HG03432 (cell line): ENCODE measurements around the gene SPOCK1.

Experiments
- ATAC-seq: cut with Tn5 transposase; IDR thresholded peaks from one replicate; pipeline ENCODE4 v1.9.1; 2021; ENCODE audit warnings: mild to moderate bottlenecking, moderate library complexity; ENCODE audit not compliant: unreplicated experiment

The SPOCK1 gene

DNA sequence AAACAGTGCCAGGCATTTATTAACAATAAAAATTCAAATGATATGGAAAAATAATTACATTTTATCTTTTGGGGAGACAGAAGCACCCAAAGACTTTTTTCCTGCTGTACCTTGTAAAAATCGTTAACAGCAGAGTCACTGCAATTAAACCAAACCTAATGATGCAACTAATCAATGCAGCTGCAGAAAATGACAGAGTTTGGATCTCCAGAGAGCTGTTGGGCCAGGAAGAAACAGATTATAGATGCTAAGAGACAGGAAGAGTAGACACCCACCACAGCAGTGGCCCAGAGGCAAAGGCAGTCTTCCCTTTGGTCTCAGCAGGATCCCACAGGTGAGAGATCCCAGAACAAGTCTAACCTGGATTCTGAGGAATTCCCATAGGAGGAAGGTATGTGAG is 53.0 kb downstream of the SPOCK1 start:
- ATAC-seq = no peak

DNA sequence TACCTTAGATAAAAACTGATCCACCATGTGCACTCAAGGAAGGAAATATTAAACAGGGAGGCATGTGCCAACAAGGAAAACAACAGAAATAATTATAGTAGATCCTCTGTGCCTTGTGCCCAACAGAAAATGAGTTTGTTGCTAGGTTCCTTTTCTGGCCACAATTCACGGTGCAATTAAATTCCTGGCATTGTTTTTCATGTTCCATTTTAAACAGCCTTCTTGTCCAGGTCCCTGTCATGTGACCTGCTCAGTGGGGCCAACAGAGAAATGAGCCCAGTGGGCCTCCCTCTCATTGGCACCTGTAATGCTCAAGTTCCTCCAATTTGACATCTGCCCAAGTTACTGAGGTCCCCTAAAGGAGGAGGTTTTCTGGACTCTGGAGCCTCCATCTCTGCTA is 56.5 kb downstream of the SPOCK1 start:
- no peak for ATAC-seq

DNA sequence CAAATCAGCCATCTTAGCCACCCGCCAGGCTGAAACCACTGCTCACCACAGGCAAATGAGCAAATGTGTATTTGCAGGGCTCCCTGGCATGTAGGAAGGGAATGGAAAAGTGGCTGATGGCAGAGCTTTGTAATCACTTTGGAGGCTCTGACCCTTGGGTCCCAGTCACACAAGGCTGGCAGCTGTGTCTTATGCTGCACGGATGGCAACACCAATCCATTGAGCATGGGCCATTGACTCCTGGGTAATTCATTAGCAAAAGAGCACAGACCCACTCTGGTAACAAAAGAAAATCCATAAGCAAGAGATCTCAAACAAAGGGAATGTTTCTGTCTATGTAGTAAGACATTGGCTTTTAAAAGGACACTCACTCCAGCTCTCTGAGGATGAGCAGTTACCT is 57.6 kb downstream of the SPOCK1 start:
- no peak for ATAC-seq

DNA sequence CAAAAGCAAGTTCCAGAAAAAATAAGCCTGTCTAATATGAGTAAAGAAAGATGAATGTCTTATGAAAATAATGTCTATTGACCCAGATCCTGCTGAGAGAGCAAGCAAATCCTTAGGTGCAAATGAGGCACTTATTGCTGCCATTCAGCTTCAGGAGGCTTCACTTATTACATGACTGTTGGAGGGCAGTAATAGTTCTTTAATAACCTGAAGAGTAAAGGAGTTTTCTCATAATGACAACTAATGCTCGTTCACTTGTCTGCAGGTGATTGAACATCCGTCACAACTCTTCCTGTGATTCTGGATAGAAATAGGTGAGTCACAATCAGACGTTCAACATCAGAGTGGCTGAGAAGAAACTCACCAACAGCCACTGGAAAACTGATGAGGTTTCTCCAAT is 58.3 kb downstream of the SPOCK1 start:
- no peak for ATAC-seq

DNA sequence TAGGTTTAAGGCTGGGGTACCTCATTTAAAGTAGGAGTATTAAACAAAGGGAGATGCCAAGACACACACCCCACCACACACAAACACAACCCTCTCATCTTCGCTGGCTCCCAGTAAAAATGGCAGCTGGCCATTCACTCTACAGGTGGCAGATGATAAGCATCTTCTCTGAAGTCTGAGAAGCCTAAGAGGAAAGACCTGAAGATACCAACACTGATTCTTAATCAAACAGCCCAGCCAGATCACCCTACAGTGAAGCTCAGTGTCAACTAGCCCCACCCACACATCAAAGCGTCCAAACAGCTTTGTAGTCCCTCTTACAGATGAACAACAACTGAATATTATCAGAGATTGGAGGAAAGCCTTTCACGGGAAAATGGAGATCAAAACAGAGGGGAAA is 59.5 kb downstream of the SPOCK1 start:
- no peak for ATAC-seq

DNA sequence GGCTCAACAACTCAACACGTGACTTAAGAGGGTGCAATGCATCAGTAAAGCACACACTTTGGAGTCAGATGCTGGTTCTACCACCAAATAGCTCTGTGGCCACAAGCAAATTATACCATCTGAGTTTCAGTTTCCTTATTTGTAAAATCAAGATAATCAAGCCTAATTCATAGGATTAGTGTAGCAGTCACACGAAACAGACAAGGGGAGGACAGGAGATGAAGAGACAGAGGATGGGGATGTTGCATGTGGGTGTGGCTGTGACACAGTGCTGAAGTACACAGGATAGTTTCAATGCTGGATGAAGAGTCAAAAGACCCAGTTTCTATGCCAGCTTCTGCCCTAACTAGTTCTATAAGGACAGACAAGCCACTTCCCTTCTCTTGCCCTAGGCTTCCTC is 60.2 kb downstream of the SPOCK1 start:
- ATAC-seq = no peak

DNA sequence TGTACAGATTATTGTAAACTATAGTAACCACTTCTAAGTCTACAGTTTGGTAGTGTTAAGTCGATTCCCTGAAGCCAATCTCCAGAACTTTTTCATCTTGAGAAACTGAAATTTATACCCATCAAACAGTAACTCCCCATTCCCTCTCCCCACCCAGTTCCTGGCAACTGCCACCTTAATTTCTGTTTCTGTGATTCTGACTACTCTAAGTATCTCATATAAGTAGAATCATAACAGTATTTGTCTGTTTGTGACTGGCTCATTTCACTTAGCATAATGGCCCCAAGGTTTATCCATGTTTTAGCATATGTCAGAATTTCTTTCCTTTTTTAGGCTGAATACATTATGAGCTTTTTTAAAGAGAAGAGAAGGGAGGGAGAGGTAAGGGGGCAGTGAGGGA is 61.4 kb downstream of the SPOCK1 start:
- ATAC-seq = no peak

DNA sequence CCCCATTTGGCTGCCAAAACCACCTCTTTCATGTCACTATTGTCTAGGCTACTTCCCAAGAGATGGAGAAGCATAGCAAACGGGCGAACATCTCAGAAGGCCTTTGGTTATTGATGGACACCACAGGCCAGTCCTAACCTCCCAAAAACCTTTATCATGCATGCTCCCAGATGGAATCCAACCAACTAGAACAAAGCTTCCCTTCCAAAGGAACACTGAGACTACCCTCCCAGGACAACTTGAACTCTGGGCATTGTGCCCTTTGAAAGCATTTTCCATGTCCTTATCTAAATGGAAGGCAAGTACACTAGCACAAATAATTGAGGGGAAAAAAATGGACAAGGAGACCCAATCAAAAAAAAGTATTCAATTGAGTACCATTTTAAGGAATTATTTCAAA is 65.6 kb downstream of the SPOCK1 start:
- ATAC-seq = no peak

DNA sequence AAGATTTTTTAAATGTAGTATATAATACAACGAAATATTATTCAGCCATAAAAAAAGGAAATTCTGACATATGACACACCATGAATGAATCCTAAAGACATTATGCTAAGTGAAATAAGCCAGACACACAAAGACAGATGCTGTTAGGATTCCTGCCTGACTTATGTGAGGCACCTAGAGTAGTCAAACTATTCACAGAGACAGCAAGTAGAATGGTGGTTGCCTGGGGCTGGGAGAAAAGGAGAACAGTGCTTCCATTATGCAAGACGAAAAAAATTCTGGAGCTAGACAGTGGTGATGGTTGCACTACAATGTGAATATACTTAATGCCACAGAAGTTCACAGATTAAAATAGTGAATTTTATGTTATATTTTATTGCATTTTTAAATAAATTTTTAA is 66.8 kb downstream of the SPOCK1 start:
- no peak for ATAC-seq

DNA sequence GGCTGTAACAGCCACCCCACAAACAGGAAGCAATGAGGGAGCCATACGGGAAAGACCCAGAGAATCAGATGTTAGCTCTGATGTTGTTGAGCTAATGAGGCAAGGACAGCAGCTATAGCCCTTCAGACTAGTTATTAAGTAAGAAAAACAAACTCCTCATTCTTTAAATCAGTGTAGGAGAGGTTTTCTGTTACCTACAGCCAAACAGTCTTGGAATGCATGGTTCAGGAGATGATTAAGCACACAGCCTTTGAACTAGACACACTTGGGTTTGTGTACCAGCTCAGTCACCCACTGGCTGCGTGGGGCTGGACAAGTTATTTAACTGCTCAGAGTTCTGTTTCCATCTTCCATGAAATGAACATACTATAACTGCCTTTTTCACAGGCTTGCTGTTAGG is 68.1 kb downstream of the SPOCK1 start:
- no peak for ATAC-seq

DNA sequence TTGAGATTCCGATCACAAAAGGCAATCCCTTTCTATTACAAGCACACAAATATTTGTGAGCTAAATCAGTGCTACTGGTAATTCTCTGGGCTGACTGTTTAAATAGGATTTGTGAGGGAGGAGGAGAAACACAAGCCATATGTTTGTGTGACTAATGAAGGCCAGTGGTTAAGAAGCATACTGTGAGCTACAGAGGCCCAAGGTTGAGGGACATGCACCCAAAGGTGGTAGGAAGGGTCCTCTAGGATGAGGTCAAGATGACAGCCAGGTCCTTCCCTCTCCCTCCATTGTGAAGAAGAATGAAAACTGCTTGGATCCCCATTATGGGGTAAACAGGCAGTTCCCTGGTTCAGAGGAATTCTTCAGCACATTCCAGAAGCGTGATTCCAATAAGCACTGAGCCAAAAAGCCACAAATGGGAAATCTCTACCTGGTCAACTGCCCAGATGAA is 83.9 kb downstream of the SPOCK1 start:
- ATAC-seq = no peak

DNA sequence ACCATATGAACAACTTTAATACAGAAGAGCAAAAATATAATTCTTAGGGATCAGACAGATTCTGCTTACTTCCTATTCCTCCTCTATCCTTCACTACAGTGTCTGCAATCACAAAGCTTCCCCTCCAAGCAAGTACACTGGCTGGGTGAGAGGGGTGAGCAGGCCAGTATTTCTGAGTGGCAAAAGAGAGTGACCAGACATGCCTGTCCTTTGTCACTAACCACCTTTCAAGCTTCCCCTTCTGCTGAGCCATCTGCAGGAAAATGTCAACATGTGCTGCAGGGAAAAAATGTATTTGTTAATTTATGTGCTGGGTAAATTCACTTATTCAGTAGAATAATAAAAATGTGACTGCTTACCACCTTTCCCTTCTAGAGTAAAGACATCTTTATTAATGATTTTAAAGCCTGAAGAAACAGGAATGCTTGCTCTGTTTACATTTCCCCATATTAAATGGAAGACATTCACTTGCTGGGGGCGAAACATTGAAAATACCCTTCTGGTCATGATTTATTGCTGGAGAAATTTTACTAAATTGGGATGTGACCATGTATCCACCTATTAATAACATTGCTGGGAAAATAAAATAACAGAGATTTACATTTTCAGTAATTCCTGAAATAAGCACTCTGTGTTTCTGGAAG is 84.9 kb downstream of the SPOCK1 start:
- no peak for ATAC-seq

DNA sequence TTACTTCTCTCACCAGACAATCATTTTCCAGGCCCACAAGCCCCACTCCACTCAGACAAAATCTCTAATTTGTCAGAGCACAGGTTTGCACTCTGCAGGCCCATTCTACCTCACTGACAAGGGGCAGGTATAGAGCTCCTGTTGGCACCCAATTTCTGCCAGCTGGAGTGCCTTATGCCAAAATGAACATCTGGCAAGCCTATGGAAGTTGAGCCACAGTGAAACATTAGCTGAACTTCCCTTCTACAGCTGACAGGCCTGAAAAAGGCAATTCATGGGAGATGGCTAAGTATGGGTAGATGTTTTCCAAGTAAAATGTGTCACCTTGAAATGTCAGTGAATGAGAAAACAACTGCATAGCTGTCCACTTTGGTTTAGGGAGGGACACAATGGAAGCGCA is 87.0 kb downstream of the SPOCK1 start:
- ATAC-seq = no peak

DNA sequence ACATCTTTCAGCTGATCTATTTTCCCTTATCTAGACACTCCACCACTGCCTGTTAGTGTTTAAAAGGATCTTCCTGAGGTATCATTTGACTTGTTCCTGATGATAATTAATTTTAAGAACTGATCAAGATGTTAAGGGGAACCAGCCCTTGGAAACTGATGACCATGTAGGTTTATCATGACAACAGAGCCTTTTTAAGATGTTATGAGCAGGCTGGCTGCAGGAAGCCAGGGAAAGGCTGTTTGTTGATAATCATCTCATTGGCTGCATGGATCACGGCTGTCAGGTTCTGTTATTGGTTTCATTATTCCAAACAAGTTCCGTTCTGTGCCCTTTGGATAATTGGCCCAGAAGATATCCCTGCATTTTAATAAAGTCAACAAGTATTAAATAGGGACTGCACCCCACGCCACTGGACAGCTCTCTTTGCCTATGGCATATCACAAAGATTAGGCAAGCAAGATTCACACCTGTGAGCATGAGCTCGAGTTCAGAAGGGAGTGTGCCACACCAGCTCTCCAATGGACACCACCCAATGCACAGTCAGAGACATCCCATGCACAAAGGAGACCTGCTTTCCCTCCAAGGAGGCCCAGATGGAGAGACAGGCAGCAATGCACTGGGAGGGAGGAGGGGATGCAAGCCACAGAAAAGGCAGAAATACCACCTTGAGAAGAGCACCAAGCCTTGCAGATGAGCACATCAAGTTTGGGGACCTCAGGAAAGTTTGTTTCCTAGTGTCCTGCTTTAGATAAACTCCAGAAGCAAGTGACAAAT is 88.7 kb downstream of the SPOCK1 start:
- ATAC-seq = no peak

DNA sequence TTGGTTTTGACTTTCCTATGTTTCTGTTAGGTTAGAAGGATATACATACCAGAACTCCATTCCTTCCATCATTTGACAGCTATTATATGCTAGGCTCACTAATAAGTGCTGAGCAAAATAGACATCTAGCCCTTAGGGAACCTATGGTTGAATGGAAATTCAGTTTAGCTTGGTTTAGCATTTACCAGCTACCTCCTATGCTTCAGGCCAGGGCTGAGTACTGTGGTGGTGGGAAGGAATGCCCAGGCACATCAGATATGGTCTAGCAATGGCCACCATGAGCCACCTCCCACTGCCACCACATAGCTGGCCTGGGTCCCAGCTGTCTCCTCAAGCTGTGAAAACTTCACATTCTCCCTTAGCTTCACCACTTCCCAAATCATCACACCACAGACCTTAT is 89.4 kb downstream of the SPOCK1 start:
- no peak for ATAC-seq

DNA sequence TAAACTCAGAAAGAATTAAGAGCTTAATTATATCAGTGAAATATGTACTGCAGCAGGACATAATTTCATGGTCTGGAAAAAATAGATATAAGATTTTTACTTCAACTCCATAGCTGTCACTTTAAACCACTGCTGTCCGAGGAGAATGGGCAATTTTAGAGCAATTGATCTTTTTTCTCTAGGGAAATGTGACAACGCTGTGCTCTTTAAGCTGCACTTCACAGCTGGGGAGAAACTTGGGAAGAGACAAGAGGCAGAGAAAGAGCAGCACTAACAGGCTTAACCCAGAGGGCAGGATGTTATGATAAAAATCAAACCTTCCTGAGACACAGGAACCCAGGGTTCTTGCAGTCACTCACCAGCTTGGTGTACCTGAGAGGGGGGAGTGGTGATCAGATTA is 92.0 kb downstream of the SPOCK1 start:
- ATAC-seq = no peak

DNA sequence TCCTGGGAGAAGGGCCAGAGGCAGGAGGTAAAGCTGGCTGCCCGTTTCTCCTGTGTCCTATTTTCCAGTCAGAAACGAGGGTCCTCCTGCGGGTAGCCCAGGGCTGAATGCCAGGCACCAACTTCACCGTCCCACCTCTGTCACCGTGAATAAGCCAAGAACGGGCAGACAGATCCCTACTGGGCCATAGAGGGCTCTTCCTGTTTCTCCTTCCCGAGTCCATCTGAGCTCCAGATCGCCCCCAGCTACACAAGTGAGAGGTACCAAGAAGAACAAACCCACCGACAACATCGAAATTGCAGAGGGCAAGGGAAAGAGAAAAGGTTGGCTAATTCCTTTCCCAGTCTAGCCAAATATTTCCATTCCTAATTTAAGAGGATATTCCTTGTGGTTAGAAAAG is 93.7 kb downstream of the SPOCK1 start:
- ATAC-seq = no peak

DNA sequence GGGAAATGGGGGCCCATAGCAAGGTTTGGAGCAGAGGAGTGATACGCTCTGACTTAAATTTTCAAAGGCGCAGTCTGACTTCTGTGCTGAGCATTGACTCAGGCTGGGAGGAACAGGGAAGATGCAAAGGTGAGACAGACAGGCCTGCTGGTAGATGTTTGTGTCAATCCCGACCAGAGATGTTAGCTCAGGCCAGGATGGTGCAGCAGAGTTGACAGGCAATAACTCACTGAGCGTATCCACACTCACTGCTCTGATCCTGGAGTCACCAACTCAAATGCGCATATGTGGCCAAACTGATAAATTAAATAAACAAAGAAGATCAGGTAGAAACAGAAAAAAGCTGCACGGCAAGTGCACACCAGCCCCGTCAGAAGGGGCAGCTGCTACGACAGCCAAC is 95.3 kb downstream of the SPOCK1 start:
- ATAC-seq = no peak

DNA sequence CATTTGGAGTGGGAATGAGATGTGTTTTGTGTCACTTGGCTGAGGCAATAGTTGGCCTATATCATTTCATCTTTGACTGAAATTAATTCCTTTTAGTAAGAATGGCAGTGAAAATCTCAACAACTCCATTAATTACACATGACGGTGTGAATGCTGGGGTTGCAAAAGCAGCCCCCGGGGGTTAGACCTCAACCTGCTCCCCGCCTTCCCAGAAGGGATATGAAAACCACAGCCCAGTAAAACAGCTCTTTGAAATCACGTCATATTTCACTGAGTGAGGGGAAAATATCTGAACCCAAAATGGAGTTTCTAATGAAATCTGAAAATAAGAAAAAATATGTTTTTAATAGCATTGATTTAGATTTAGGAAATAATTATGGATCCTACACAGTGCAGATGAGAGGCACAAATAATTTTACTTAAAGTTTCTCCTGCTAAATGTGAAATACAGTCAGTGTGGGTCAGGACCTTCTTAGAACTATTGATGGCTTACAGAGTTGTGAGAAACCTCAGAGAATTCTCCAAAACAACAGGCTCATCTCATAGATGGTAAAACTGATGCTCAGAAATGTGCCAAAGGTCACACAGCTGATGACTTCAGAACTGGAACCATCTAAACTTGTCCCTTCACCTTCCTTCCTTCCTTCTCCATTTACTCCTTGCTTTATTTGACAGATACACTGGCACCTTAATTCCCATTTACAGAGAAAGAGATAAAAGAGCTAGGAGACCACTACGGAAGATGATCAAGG is 96.5 kb downstream of the SPOCK1 start:
- ATAC-seq = no peak

DNA sequence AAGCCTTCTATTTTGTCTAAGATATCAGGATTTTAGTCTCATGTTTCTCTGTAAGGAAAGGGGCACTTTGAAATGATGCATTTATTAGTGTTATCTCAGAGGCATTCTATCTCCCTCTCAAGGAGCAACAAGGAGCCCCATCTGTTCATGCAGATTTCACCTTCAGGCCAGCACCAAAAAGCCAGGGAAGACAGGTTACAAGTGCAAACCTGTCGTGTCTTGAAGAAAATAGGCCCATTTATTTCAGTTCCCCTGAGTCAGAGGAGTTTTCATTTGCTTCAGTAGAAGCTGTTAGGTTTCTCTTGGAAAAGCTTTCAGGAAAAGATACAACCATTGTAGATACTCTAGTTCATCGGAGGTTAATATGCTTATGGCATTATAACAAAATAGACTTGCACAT is 97.2 kb downstream of the SPOCK1 start:
- ATAC-seq = no peak

DNA sequence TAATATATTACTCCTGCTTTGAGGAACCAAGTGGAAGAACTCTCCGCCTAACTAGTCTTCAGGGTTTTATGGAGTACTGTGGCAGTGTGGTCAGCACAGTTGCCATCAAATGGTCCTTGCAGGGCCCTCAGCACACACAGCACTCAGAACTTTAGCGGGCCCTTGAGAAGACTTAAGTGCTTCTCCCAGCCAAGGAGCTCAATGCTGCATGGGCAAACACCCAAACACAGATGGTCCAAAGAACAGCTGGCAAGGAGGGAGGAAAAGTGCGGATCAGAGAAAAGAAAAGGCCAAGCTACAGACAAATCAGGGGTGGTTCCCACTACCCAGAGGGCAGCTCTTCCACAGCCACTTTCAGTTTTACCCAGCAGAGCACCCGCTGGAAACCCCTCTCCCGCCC is 98.6 kb downstream of the SPOCK1 start:
- ATAC-seq = no peak

DNA sequence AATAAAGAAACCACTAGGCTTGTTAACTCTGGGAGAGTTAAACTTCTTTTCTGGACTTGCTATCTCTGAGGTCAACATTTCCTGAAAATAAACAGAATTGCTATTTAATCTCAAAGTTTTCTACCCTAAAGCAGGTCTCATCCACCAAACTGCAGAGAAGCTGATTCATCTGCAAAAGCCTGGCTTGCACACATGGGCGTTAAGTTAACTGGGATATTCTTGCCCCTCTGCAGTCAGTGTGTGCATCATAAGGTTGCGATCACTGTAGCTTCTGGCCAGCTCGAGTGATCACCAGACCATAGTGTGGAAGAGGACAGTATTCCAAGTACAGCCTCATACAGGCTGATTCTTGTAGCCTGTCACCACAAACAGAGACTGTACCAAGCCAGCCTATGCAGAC is 99.2 kb downstream of the SPOCK1 start:
- no peak for ATAC-seq
